Neural progenitor cell (in vitro differentiated cells): ENCODE results near the gene PPFIA4. TPM values are rescaled to one million over a fixed set of nuclear protein-coding genes. Genes with fewer than 3 reads are reported as not detected.
A peak's percentile ranks its signal among the peaks of the same experiment; 100 is the strongest.

Experiments used
- DNase-seq: peaks from one replicate; pipeline ENCODE4 v3.0.0-alpha.2; 2016; ENCODE audit warnings: low spot score
- H2AFZ ChIP-seq: fragments of 200-600 bp; sonication (generic); replicated peaks from 2 replicates; pipeline ENCODE4 v1.6.1; 2016; ENCODE audit warnings: antibody characterized with exemption
- H3F3A ChIP-seq: fragments of 200-600 bp; sonication (generic); 2 replicates; pipeline ENCODE4 v1.6.1; 2016; ENCODE audit warnings: antibody characterized with exemption, low read depth
- H3K27ac ChIP-seq: fragments of 200-600 bp; sonication (generic); 2 replicates; pipeline ENCODE4 v1.5.1; 2016; ENCODE audit warnings: mild to moderate bottlenecking
- H3K27me3 ChIP-seq: fragments of 200-600 bp; sonication (generic); 2 replicates; pipeline ENCODE4 v1.6.1; 2016; ENCODE audit warnings: mild to moderate bottlenecking, moderate library complexity
- H3K36me3 ChIP-seq: fragments of 200-600 bp; sonication (generic); 2 replicates; pipeline ENCODE4 v1.5.1; 2016
- H3K4me1 ChIP-seq: fragments of 200-600 bp; sonication (generic); 2 replicates; pipeline ENCODE4 v1.6.1; 2016; ENCODE audit warnings: mixed run types
- H3K4me2 ChIP-seq: fragments of 200-600 bp; sonication (generic); 2 replicates; pipeline ENCODE4 v1.6.1; 2016
- H3K4me3 ChIP-seq: fragments of 200-600 bp; sonication (generic); 2 replicates; pipeline ENCODE4 v1.5.1; 2016
- H3K79me2 ChIP-seq: fragments of 200-600 bp; sonication (generic); 2 replicates; pipeline ENCODE4 v1.6.1; 2016; ENCODE audit warnings: low read depth
- H3K9ac ChIP-seq: fragments of 200-600 bp; sonication (generic); 2 replicates; pipeline ENCODE4 v1.6.1; 2016
- H3K9me3 ChIP-seq: fragments of 200-600 bp; sonication (generic); 2 replicates; pipeline ENCODE4 v1.5.1; 2016; ENCODE audit warnings: low read depth
- H4K20me1 ChIP-seq: fragments of 200-600 bp; sonication (generic); 2 replicates; pipeline ENCODE4 v1.6.1; 2016; ENCODE audit warnings: low read depth
- H3K27ac Mint-ChIP-seq: 3 replicates; pipeline ENCODE4 v1.8.0; 2021; ENCODE audit warnings: mixed read lengths
- H3K27me3 Mint-ChIP-seq: 2 replicates; pipeline ENCODE4 v1.8.0; 2022; ENCODE audit warnings: low read depth, mild to moderate bottlenecking, inconsistent platforms, moderate library complexity, mixed read lengths; ENCODE audit not compliant: insufficient read depth
- H3K36me3 Mint-ChIP-seq: 3 replicates; pipeline ENCODE4 v1.8.0; 2021; ENCODE audit warnings: mixed read lengths
- H3K4me1 Mint-ChIP-seq: 3 replicates; pipeline ENCODE4 v1.8.0; 2021; ENCODE audit warnings: mixed read lengths
- H3K4me3 Mint-ChIP-seq: 3 replicates; pipeline ENCODE4 v1.8.0; 2021; ENCODE audit warnings: mild to moderate bottlenecking, moderate library complexity, mixed read lengths
- H3K9me3 Mint-ChIP-seq: 3 replicates; pipeline ENCODE4 v1.8.0; 2020; ENCODE audit warnings: mixed read lengths
- CTCF ChIP-seq: fragments of 200-600 bp; sonication (generic); IDR thresholded peaks from 2 replicates; pipeline ENCODE4 v1.5.1; 2017; ENCODE audit warnings: antibody characterized with exemption, mild to moderate bottlenecking
- EZH2 ChIP-seq: fragments of 200-600 bp; sonication (generic); IDR thresholded peaks from 2 replicates; pipeline ENCODE4 v1.6.1; 2017; ENCODE audit warnings: antibody characterized with exemption, mild to moderate bottlenecking, moderate library complexity
- EZH2phosphoT487 ChIP-seq: fragments of 200-600 bp; sonication (generic); IDR thresholded peaks from 2 replicates; pipeline ENCODE4 v1.6.1; 2017; ENCODE audit warnings: antibody characterized with exemption
- total RNA-seq: library from RNA; depleted of rRNA; stranded (reverse); fragments of >200 nt; gene quantifications from 2 replicates; pipeline ENCODE4 v1.2.3, GENCODE V29; 2015; ENCODE audit warnings: low replicate concordance

Gene PPFIA4
- total RNA-seq, 1 donor from 2014 or later, result 23.5 TPM

GRCh38 chr1:203080456-203080855, 54.2 kb downstream of the PPFIA4 start:
- no peaks in the 10 kb centered on the region for H3F3A ChIP-seq
- Mint-ChIP-seq H3K9me3 (no peaks in the 10 kb centered on the region), H3K27me3 (peaks cover 7% of the 10 kb centered on the region), H3K4me3 (no peak overlapping the region), H3K4me1 (peaks cover 30% of the 10 kb centered on the region), H3K36me3 (peaks cover 3% of the 10 kb centered on the region), H3K27ac (no peak overlapping the region)
- no peak overlapping the region for H3K4me2 ChIP-seq
- no peak overlapping the region for H3K4me3 ChIP-seq
- H3K27me3 ChIP-seq, result peaks cover 29% of the 10 kb centered on the region
- TF ChIP-seq EZH2 (no peak), EZH2phosphoT487 (no peak), CTCF (no peak)
- H3K79me2 ChIP-seq, result no peaks in the 10 kb centered on the region
- peaks cover 4% of the 10 kb centered on the region for H4K20me1 ChIP-seq
- peaks cover 8% of the 10 kb centered on the region for H3K4me1 ChIP-seq
- H3K27ac ChIP-seq, result no peak overlapping the region
- H3K9ac ChIP-seq, result no peak overlapping the region
- H2AFZ ChIP-seq, result no peak overlapping the region
- DNase-seq, result no peak
- no peaks in the 10 kb centered on the region for H3K9me3 ChIP-seq
- no peaks in the 10 kb centered on the region for H3K36me3 ChIP-seq

- peaks cover 17% of the 10 kb centered on the region for H3K27me3 ChIP-seq
- TF ChIP-seq EZH2phosphoT487 (no peak), EZH2 (no peak)
- H3K4me2 ChIP-seq, result no peak overlapping the region
- H3K4me3 ChIP-seq, result no peak overlapping the region
- Mint-ChIP-seq H3K4me3 (no peak overlapping the region), H3K27ac (peak overlapping the region; percentile 16), H3K27me3 (peaks cover 11% of the 10 kb centered on the region), H3K9me3 (no peaks in the 10 kb centered on the region), H3K4me1 (peaks cover 41% of the 10 kb centered on the region), H3K36me3 (no peaks in the 10 kb centered on the region)
- H3K27ac ChIP-seq, result no peak overlapping the region
- H3K9me3 ChIP-seq, result no peaks in the 10 kb centered on the region
- peaks cover 17% of the 10 kb centered on the region for H3K4me1 ChIP-seq
- H3K36me3 ChIP-seq, result no peaks in the 10 kb centered on the region
- no peaks in the 10 kb centered on the region for H4K20me1 ChIP-seq
- no peak overlapping the region for H2AFZ ChIP-seq
- no peaks in the 10 kb centered on the region for H3F3A ChIP-seq
- no peaks in the 10 kb centered on the region for H3K79me2 ChIP-seq
- no peak for DNase-seq
- H3K9ac ChIP-seq, result no peak overlapping the region
These were observed 55.4 kb downstream of the PPFIA4 start for GRCh38 chr1:203081465-203082230.

- H3K27me3 Mint-ChIP-seq, result peaks cover 11% of the 10 kb centered on the region
- Histone ChIP-seq H3K4me2 (peak overlapping the region; percentile 22), H3K9me3 (no peaks in the 10 kb centered on the region), H3K27ac (no peak overlapping the region), H2AFZ (no peak overlapping the region), H3K9ac (no peak overlapping the region), H3K36me3 (no peaks in the 10 kb centered on the region), H3K4me1 (peaks cover 17% of the 10 kb centered on the region), H3K79me2 (no peaks in the 10 kb centered on the region), H4K20me1 (no peaks in the 10 kb centered on the region), H3K27me3 (peaks cover 12% of the 10 kb centered on the region), H3K4me3 (no peak overlapping the region), H3F3A (no peaks in the 10 kb centered on the region)
- peak overlapping the region; percentile 16 for H3K27ac Mint-ChIP-seq
- no peaks in the 10 kb centered on the region for H3K36me3 Mint-ChIP-seq
- DNase-seq, result no peak
- no peak for TF ChIP-seq EZH2
- no peak for TF ChIP-seq CTCF
- no peak for TF ChIP-seq EZH2phosphoT487
- H3K4me1 Mint-ChIP-seq, result peaks cover 46% of the 10 kb centered on the region
- H3K9me3 Mint-ChIP-seq, result no peaks in the 10 kb centered on the region
- H3K4me3 Mint-ChIP-seq, result no peak overlapping the region
These were observed 55.9 kb downstream of the PPFIA4 start for GRCh38 chr1:203082231-203082505.
